ENCODE results near the gene ATP8B4.

ATP8B4 gene

DNA sequence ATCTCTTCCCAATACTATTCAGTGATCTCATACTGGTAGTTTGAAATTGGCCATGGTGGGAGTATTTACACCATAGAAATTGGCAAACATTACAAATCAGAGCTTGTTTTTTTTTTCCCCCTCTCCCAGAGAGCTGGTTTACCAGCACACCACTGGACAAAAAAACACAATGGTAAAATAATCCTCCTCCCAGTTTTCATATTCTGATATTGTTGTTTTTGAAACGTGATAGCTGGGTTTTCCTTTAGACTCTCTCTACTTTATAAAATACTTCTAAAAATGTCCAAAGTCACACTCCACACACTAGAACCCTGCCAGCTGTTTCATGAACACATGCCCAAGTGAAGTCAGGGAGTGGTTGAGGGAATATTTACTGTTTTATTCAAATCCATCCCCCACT, 310.7 kb downstream of the ATP8B4 start:
- TF ChIP-seq, protein P1, sequence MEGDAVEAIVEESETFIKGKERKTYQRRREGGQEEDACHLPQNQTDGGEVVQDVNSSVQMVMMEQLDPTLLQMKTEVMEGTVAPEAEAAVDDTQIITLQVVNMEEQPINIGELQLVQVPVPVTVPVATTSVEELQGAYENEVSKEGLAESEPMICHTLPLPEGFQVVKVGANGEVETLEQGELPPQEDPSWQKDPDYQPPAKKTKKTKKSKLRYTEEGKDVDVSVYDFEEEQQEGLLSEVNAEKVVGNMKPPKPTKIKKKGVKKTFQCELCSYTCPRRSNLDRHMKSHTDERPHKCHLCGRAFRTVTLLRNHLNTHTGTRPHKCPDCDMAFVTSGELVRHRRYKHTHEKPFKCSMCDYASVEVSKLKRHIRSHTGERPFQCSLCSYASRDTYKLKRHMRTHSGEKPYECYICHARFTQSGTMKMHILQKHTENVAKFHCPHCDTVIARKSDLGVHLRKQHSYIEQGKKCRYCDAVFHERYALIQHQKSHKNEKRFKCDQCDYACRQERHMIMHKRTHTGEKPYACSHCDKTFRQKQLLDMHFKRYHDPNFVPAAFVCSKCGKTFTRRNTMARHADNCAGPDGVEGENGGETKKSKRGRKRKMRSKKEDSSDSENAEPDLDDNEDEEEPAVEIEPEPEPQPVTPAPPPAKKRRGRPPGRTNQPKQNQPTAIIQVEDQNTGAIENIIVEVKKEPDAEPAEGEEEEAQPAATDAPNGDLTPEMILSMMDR (IDR thresholded peaks at IDR 0.05; ENCODE audit: low read depth, low read length, missing control alignments): no peak
- no peak for DNase-seq (ENCODE audit: low read depth)
- in situ Hi-C loops (cut with HindIII; ENCODE audit: low sequenced_read_pairs): no loop called here
- no peak overlapping the region for H3K4me3 ChIP-seq (ENCODE audit: low read depth, low read length)
